GM18858 (cell line): ENCODE measurements around the gene PEPD.

Experiments used
- ATAC-seq: cut with Tn5 transposase; IDR thresholded peaks from one replicate; pipeline ENCODE4 v1.9.1; 2021; ENCODE audit not compliant: unreplicated experiment

Gene PEPD

DNA sequence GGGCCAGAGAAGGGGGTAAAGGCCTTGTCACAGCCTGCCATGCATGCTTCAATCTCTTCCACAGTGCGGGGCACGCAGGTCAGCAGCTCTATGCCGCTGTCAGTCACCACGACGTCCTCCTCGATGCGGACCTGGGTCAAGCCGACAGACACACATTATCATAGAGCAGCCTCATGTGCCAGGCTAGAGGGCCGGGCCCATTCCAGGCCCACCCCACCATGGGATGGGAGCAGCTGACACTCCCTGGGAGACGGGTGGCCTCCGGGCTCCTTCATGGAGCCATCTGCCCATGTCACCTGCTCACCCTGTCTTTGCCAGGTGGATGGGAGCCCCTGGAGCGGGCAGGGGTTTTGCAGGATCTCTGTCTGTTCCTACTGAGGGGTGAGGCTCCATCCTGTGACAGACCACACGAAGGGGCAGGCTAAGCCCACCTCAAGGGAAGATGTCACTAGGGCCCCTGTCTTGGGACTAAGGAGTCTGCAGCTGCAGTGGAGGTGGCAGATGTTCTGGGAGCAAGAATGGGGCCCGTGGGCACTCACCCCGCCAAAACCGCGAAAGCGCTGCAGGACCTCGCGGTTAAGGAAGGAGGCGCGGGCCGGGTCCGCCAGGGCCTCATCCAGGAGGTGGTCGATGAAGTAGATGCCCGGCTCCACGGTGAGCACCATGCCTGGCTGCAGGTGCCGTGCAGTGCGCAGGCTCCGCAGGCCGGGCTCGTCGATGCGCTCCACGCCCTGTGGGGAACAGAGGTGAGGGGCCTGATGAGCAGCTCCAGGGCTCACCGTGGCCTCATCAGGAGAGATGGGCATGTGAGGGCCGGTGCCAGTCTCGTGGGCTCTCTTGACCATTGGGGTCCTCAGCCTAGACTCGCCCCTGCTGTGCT is 134.0 kb downstream of the PEPD start:
- no peak for ATAC-seq

GRCh38 chr19:33386361-33386858 is 135.2 kb downstream of the PEPD start:
- ATAC-seq = no peak

DNA sequence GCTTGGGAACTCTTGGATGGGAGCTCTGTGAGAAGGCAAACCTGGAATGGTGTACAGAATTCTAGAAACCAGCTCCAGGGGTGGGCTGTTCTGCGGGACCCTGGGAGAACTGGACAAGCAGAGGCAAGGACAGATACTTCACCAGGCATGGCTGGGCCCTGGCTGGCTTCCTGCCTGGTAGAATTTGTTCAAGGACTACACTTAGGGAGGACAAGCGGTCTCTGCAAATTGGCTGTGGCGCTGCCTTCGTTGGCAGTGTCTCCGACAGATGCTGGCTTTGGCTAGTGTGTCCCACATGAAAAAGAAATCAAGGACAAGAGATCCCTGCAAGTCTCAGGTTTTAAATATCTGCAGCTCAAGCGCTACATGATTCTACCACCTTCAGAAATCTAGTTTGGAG is 135.6 kb downstream of the PEPD start:
- no peak for ATAC-seq

- ATAC-seq = no peak
Measured at GRCh38 chr19:33384983-33385382, 136.6 kb downstream of the PEPD start.

GRCh38 chr19:33383720-33384292 is 137.8 kb downstream of the PEPD start:
- ATAC-seq = no peak

GRCh38 chr19:33382982-33383381 is 138.6 kb downstream of the PEPD start:
- no peak for ATAC-seq

DNA sequence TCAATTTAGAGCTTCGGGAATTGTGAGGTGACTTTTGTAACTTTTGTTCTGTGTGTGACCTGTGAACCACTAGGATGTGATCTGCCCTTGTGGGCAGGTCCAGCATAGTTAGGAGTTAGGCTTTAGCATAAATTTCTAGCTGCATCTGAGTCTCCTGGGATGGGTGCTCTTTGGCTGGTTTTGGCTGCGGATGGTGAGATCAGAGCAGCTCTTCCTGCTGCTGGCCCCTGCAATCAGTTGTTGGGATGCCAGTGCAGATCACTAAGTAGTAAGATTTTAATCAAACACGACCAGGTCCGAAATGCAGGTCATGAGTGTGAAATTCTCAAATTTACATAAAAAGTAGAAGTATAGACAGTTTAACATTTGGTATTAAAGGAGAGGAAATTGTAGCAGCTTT is 139.6 kb downstream of the PEPD start:
- ATAC-seq = no peak

- no peak for ATAC-seq
Measured at GRCh38 chr19:33381101-33381500, 140.5 kb downstream of the PEPD start.

DNA sequence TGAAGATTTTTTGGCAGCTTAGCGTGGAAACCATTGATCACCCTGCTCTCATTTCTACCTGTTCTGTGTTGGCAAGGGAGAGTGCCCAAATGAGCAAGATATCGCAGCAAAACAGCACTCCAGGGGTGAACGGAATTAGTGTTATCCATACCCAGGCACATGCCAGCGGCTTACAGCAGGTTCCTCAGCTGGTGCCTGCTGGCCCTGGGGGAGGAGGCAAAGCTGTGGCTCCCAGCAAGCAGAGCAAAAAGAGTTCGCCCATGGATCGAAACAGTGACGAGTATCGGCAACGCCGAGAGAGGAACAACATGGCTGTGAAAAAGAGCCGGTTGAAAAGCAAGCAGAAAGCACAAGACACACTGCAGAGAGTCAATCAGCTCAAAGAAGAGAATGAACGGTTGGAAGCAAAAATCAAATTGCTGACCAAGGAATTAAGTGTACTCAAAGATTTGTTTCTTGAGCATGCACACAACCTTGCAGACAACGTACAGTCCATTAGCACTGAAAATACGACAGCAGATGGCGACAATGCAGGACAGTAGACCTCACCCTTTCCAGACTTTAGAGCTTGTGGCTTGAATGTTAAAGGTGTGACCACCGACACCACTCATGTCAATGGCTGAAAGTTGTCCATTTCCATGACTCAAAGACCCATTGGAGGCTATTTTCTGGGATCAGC is 142.3 kb downstream of the PEPD start:
- ATAC-seq = no peak

- ATAC-seq = no peak
Measured at GRCh38 chr19:33377586-33378475, 143.8 kb downstream of the PEPD start.

DNA sequence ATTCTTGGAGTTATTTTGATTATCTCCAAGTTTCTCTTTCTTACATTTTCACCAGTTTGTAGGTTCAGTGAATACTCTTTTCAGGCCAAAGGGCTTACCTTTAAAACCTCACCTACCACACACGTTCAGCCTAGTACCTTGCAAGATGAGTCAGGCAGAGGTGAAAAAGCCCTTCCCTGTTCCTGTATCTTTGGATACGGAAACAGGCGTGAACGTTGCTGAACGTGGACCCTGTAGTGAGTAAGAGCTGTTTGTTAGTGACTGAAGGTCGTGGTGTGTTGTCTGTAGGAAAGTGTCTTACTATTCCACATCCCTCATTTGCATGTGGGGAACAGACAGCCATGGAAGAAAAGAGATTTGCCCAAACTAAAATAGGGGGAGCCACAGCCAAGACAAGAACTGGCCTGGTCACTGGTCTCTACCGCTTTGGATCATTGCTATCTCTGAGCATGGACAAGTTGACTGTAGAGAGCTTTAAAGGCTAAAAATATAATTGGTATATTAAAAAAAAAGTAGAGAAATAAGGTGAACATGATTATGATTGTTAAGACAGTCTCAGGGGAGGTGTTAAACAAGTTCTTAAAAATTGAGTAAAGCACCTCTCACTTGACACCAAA is 144.5 kb downstream of the PEPD start:
- no peak for ATAC-seq

DNA sequence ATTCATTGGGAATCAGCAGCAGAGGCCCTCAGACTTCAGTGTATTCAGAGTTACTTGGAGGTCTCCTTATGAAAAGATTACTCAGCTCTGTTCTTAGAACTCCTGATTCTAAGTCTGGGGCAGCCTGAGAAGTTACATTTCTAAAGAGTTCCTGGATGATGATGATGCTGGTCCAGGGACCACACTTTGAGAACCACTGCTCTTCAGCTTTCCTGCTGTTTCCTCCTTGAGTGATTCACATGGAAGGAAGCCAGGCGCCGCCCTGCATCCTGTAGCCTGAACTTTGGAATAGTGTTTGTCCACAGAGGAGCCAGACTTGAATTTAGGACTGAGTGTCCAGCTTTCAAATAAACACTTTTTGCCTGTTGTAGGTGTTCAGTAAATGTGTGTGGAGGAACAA is 145.2 kb downstream of the PEPD start:
- no peak for ATAC-seq

- no peak for ATAC-seq
Measured at GRCh38 chr19:33375837-33376159, 145.8 kb downstream of the PEPD start.

GRCh38 chr19:33375156-33375836 is 146.3 kb downstream of the PEPD start:
- no peak for ATAC-seq

DNA sequence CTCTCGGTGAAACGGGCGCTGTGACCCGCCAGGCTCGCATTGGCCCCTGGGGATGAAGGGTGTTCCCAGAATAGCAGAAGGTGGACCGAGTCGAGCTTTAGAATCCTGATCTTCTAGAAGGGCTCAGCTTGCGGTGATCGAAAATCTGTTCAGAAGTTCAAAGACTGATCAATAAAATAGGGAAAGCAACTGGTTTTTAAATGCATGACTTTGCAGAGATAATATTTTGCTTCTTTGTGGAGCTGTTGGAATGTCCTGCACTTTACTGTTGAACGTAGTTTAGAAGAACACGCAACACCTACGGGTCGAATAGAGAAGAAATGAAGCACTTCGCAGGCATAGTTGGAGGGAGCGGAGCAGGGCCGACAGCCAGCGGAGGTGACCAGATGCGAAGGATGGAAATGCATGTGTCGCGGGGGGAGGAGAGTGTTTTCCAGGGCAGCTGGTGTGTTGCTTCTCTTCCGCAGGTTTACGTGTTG is 147.3 kb downstream of the PEPD start:
- no peak for ATAC-seq

GRCh38 chr19:33373453-33374235 is 147.9 kb downstream of the PEPD start, which contains the start of gene CEBPG:
CEBPG (plus strand) TSS chr19:33373709; CDS start chr19:33379240, 5,531 bp downstream.
- peak; percentile 72 for ATAC-seq

- ATAC-seq = no peak
Measured at GRCh38 chr19:33370783-33371182, 150.8 kb downstream of the PEPD start.

DNA sequence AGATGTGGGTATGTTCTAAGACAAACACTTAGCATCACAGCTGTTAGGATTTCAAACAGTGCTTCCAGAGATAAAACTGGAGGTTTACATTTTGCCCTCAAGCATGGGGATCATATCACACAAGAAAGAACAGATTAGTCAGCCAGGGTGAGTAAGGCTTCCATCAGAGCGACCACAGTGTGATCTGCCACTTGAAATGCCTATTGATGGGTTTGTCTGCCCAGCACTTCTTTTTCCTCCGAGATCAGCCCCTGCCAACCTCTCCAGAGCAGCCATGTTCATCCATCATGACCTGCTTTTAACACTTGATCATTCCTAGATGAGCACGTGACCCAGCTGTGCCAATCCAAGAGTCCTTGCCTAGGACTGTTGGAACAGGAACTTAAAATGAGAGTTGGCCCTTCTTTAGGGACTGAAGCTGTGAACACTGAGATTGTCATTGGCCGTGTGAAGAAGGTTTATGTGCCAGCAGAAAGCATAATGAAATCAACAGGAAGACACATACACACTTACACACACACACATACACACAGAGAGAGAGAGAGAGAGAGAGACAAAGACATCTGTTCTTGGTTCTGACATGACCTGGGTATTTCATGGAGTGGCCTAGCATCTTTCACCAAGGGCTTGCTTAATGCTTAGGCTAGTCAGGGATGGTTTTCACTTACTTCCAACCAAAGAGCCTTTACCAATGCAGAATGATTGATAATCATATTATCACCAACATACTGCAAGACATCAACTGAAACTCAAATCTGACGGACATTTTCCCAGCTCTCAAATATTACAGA is 153.3 kb downstream of the PEPD start:
- no peak for ATAC-seq
